Mucosa of descending colon (tissue), 3 donors: Measurements from ENCODE around the gene SNX30. TPM values are rescaled to one million over a fixed set of nuclear protein-coding genes. Genes with fewer than 3 reads are reported as not detected.

ENCODE experiments used
- ATAC-seq: fragments of 200-7000 bp; cut with Tn5 transposase; one replicate; pipeline ENCODE4 v1.9.1; 2020; ENCODE audit warnings: mild to moderate bottlenecking, moderate library complexity
- DNase-seq, 3 donors: peaks; one replicate each; pipeline ENCODE4 v3.0.0-alpha.2; 2020
- H3K36me3 ChIP-seq: fragments of 200-600 bp; one replicate; pipeline ENCODE4 v1.8.0; 2021; ENCODE audit warnings: low read depth, mild to moderate bottlenecking
- H3K4me1 ChIP-seq: fragments of 200-600 bp; one replicate; pipeline ENCODE4 v1.8.0; 2021; ENCODE audit warnings: low read depth, mild to moderate bottlenecking
- H3K4me3 ChIP-seq: fragments of 200-600 bp; one replicate; pipeline ENCODE4 v1.8.0; 2021; ENCODE audit warnings: mild to moderate bottlenecking
- H3K9me3 ChIP-seq: fragments of 200-600 bp; one replicate; pipeline ENCODE4 v1.8.0; 2021; ENCODE audit warnings: mild to moderate bottlenecking
- CTCF ChIP-seq: fragments of 200-600 bp; IDR thresholded peaks from one replicate; pipeline ENCODE4 v1.8.0; 2022; ENCODE audit warnings: antibody characterized with exemption, mild to moderate bottlenecking
- intact Hi-C, 2 donors: fragments of 100-400 bp; cut with DNase I in 1 of 2; cut with micrococcal nuclease in 1 of 2; formaldehyde crosslinking; loops; one replicate each; pipeline versions ENCODE4 v1.11.0 to v1.11.1; 2022; cut with DNase I, micrococcal nuclease
- total RNA-seq, 3 donors: library from RNA; stranded (reverse); fragmentation: NEBNext Ultra II Directional in 2 of 3; extraction: Animal tissue kit (Norgen Biotek cat#: 25700) in 2 of 3; gene quantifications; one replicate each; pipeline versions ENCODE4 v1.2.1 to v1.2.4, GENCODE V29; 2021 to 2023
- donor health status: DM: no; HTN: no; CAD: no; lungs with moderate emphysema.
- donor health status: DM: no; HTN: no; CAD: no.
- donor health status: DM: no; HTN: yes; CAD: no.

Gene SNX30
- total RNA-seq, 3 donors from 2014 or later: 19.0 to 38.6 (median 34.8) TPM

- DNase-seq (no peak), ATAC-seq (no peak)
- no peaks in the 10 kb centered on the region for H3K9me3 ChIP-seq
- no peaks in the 10 kb centered on the region for H3K36me3 ChIP-seq
- no peak for TF ChIP-seq CTCF
- peaks cover 10% of the 10 kb centered on the region for H3K4me1 ChIP-seq
- H3K4me3 ChIP-seq: no peak overlapping the region
- intact Hi-C loops: no loop called here
These were observed 92.0 kb downstream of the SNX30 start for GRCh38 chr9:112842555-112842954.

- Histone ChIP-seq H3K4me3 (no peak overlapping the region), H3K36me3 (no peaks in the 10 kb centered on the region), H3K4me1 (peaks cover 3% of the 10 kb centered on the region), H3K9me3 (no peaks in the 10 kb centered on the region)
- TF ChIP-seq CTCF: peak; percentile 98
- peak; percentile 89 for ATAC-seq
- DNase-seq: peak; percentile 75 to 89 (median 89)
- intact Hi-C loops: loop anchor here in 1 of 2 donors (2.0 kb wide), 1 partner anchor 58 kb away; no protein-coding TSS in a partner anchor
These were observed 94.4 kb downstream of the SNX30 start for GRCh38 chr9:112844771-112845542.

- intact Hi-C loops: no loop called here
- H3K4me3 ChIP-seq: no peak overlapping the region
- no peaks in the 10 kb centered on the region for H3K36me3 ChIP-seq
- ATAC-seq (no peak), DNase-seq (no peak)
- no peaks in the 10 kb centered on the region for H3K9me3 ChIP-seq
- H3K4me1 ChIP-seq: no peaks in the 10 kb centered on the region
- no peak for TF ChIP-seq CTCF
These were observed 96.2 kb downstream of the SNX30 start for GRCh38 chr9:112846528-112847488.

GRCh38 chr9:112848316-112849151, 98.0 kb downstream of the SNX30 start:
- ATAC-seq: no peak
- DNase-seq: no peak
- Histone ChIP-seq H3K36me3 (no peaks in the 10 kb centered on the region), H3K4me1 (no peaks in the 10 kb centered on the region), H3K4me3 (no peak overlapping the region), H3K9me3 (no peaks in the 10 kb centered on the region)
- intact Hi-C loops: no loop called here
- TF ChIP-seq CTCF: no peak

- no peak for TF ChIP-seq CTCF
- H3K4me1 ChIP-seq: no peaks in the 10 kb centered on the region
- DNase-seq (no peak), ATAC-seq (no peak)
- H3K36me3 ChIP-seq: no peaks in the 10 kb centered on the region
- no peak overlapping the region for H3K4me3 ChIP-seq
- intact Hi-C loops: no loop called here
- H3K9me3 ChIP-seq: no peaks in the 10 kb centered on the region
These were observed 98.9 kb downstream of the SNX30 start for GRCh38 chr9:112849363-112849922.
